Activated CD4-positive, alpha-beta memory T cell treated with anti-CD3 and anti-CD28 coated beads for 36 hours (primary cell): ENCODE results near the gene ASTN2. TPM values are rescaled to one million over a fixed set of nuclear protein-coding genes. Genes with fewer than 3 reads are reported as not detected.
"Not testable (repeated sequence)": the region's sequence is repeated elsewhere in the genome, so short reads cannot be mapped to it uniquely, and the experiment has no call there.

ENCODE experiments used
- CTCF ChIA-PET: fragments of 350-600 bp; sonication (Branson Sonifier 250); formaldehyde crosslinking; loops from one replicate; lab custom pipeline; 2021; ENCODE audit warnings: antibody characterized with exemption, inconsistent platforms; lab: Charles Lee
- POLR2A ChIA-PET: fragments of 350-600 bp; sonication (Branson Sonifier 250); formaldehyde crosslinking; loops from one replicate; lab custom pipeline; 2021; ENCODE audit warnings: antibody characterized with exemption; lab: Charles Lee
- DNase-seq: peaks from one replicate; pipeline ENCODE4 v3.0.0-alpha.2; 2020
- H3K27ac Mint-ChIP-seq: one replicate; pipeline ENCODE4 v1.8.0; 2021; ENCODE audit warnings: mixed read lengths
- H3K27me3 Mint-ChIP-seq: one replicate; pipeline ENCODE4 v1.8.0; 2021; ENCODE audit warnings: mixed read lengths
- H3K36me3 Mint-ChIP-seq: one replicate; pipeline ENCODE4 v1.8.0; 2021; ENCODE audit warnings: mixed read lengths
- H3K4me1 Mint-ChIP-seq: one replicate; pipeline ENCODE4 v1.8.0; 2021; ENCODE audit warnings: low read depth, mixed read lengths
- H3K4me3 Mint-ChIP-seq: one replicate; pipeline ENCODE4 v1.8.0; 2021; ENCODE audit warnings: mild to moderate bottlenecking, mixed read lengths
- H3K9me3 Mint-ChIP-seq: one replicate; pipeline ENCODE4 v1.8.0; 2021; ENCODE audit warnings: mixed read lengths
- intact Hi-C: fragments of 100-400 bp; cut with micrococcal nuclease; formaldehyde crosslinking; loops from one replicate; pipeline ENCODE4 v1.15.1; 2023
- total RNA-seq, 2 experiments: library from RNA; stranded (reverse); gene quantifications; one replicate each; pipeline ENCODE4 v1.2.3, GENCODE V29; 2021

ASTN2 gene
- total RNA-seq, 2 experiments from 2014 or later, result 3.3 to 3.4 TPM

DNA sequence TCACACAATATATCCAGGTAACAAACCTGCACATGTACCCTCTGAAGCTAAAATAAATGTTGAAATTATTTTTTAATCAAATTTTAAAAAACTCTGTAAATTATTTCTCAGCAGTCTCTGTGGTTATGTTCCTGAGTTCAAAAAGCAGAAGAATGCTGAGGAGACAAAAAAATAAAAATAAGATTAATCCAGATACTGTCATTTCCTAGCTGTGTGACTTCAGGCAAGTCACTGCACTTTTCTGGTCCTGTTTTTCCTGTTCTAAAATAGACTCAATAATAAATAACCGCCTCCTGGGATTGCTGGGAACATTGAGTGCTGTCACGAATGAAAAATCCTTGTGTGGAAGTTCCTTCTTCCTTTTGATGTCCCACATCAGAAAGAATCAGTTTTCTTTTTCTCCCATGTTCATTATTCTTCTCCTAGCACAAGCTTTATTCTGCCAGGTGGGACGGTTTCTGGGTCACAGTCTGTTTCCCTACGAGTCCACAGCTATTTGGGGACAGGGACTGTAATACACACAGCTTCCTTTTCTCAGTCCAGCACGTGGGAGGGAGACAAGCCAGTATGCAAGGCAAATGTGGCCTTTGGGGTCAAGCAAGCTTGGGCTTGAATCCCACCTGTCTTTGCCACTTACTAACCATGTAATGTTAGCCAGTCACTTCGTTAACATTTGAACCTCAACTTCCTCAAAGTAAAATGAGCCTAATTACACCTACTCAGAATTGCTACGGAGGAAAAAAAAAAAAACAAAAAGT, 570.8 kb downstream of the ASTN2 start:
- ChIA-PET POLR2A (no interaction called here), CTCF (no interaction called here)
- Mint-ChIP-seq H3K4me1 (no peaks in the 10 kb centered on the region), H3K27ac (no peak overlapping the region), H3K4me3 (no peak overlapping the region), H3K9me3 (no peaks in the 10 kb centered on the region), H3K36me3 (no peaks in the 10 kb centered on the region), H3K27me3 (no peaks in the 10 kb centered on the region)
- intact Hi-C loops, result no loop called here
- no peak for DNase-seq

DNA sequence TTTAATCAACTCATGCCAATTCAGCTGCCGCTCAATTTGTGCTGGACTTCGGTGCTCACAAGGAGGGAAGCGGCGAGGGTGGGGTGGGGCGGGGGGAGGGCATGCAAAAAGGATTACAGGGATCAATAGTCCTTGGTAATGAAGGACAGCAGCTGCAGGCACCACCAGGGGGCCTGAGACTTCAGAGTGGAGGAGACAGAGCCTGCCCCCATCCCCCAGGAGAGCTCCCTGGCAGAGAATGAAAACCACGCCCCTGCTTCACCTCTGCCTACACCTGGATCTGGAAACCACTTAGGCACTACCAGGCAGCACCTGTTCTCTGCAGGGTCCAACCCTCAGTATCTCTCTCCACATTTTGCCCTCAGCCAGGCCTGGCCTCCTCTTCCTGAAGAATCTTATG, 572.2 kb downstream of the ASTN2 start:
- Mint-ChIP-seq H3K36me3 (no peaks in the 10 kb centered on the region), H3K27me3 (no peaks in the 10 kb centered on the region), H3K4me1 (no peaks in the 10 kb centered on the region), H3K9me3 (no peaks in the 10 kb centered on the region), H3K27ac (no peak overlapping the region), H3K4me3 (no peak overlapping the region)
- intact Hi-C loops, result no loop called here
- ChIA-PET CTCF (interaction anchor here (0.6 kb wide), 1 partner anchor 48 kb away, joined by 3 read pairs; no protein-coding TSS in a partner anchor), POLR2A (no interaction called here)
- DNase-seq, result no peak

DNA sequence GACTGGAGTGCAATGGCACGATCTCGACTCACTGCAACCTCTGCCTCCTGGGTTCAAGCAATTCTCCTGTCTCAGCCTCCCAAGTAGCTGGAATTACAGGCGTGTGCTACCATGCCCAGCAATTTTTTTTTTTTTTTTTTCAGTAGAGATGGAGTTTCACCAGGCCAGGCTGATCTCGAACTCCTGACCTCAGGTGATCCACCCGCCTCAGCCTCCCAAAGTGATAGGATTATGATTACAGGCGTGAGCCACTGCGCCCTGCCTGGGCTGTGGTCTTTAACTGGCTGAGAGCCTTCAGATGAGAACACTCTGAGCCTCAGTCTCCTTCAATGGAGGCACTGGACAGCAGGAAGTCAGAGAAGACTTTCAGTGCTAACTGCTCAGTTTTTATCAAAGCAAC, 576.4 kb downstream of the ASTN2 start:
- CTCF ChIA-PET, H3K27ac Mint-ChIP-seq, H3K4me1 Mint-ChIP-seq, H3K4me3 Mint-ChIP-seq, H3K9me3 Mint-ChIP-seq, intact Hi-C loops, H3K27me3 Mint-ChIP-seq, DNase-seq, H3K36me3 Mint-ChIP-seq: not testable (repeated sequence)
- POLR2A ChIA-PET, result interaction anchor here (0.6 kb wide), 1 partner anchor 359 kb away, joined by 4 read pairs; no protein-coding TSS in a partner anchor

DNA sequence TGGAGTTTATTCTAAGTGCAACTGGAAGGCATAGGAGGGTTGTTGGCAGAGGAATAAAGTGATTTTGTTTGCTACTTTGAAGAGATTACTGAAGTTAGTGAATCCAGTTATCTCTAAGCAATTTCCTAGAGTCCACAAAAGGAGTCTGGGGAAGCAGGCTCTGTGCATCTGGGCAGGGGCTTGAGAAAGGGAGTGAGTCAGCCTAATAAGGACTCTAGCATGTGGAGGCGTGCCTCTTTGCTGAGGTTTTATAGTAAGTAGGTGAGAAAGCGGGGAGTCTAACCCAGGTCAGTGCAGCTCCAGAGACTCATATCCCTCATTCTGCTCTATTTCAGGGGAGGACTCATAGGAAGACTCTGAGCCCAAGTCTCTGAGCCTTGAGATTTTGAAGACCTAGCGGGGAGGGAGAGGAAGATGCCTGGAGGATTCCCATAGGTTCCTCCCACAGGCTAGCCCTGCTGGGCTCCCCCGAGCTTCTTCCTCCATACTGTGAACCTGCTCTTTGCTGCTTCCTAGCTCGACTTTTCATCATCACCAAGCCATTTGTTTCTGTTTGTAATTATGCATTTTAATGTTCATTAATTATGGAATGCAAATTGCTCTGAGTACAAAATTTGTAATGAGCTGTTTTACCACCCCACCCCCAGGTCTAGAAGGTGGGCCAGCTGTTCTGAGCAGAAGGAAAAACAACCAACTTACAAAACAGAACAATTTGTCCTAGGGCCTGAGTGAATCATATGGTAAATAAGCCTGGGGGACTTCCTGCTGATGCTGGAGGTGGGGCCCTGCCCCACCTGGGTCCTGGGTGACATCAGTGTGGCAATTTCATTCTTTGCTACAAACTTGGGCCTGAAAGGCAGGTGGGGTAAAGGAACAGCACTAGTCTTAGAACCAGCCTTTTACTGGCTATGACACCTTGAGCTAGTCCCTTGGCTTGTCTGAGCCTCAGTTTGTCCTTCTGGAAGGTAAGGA, 577.6 kb downstream of the ASTN2 start:
- Mint-ChIP-seq H3K27ac (no peak overlapping the region), H3K27me3 (peaks cover 8% of the 10 kb centered on the region), H3K4me3 (no peak overlapping the region), H3K4me1 (no peaks in the 10 kb centered on the region), H3K36me3 (no peaks in the 10 kb centered on the region), H3K9me3 (no peaks in the 10 kb centered on the region)
- ChIA-PET CTCF (no interaction called here), POLR2A (interaction anchor here (0.7 kb wide), 1 partner anchor 1755 kb away, joined by 3 read pairs; no protein-coding TSS in a partner anchor)
- intact Hi-C loops, result no loop called here
- DNase-seq, result no peak

DNA sequence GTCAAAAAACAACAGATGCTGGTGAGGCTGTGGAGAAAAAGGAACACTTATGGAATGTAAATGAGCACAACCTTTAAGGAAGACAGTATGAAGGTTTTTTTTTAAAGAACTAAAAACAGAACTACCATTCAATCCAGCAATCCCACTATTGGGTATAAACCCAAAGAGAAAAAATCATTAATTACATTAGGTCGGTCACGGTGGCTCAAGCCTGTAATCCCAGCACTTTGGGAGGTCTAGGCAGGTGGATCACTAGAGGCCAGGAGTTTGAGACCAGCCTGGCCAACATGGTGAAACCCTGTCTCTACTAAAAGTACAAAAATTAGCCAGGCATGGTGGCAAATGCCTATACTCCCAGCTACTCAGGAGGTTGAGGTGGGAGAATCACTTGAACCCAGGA, 584.5 kb downstream of the ASTN2 start:
- intact Hi-C loops, H3K27ac Mint-ChIP-seq, H3K27me3 Mint-ChIP-seq, DNase-seq, H3K4me1 Mint-ChIP-seq, CTCF ChIA-PET, H3K4me3 Mint-ChIP-seq, POLR2A ChIA-PET, H3K9me3 Mint-ChIP-seq, H3K36me3 Mint-ChIP-seq: not testable (repeated sequence)

DNA sequence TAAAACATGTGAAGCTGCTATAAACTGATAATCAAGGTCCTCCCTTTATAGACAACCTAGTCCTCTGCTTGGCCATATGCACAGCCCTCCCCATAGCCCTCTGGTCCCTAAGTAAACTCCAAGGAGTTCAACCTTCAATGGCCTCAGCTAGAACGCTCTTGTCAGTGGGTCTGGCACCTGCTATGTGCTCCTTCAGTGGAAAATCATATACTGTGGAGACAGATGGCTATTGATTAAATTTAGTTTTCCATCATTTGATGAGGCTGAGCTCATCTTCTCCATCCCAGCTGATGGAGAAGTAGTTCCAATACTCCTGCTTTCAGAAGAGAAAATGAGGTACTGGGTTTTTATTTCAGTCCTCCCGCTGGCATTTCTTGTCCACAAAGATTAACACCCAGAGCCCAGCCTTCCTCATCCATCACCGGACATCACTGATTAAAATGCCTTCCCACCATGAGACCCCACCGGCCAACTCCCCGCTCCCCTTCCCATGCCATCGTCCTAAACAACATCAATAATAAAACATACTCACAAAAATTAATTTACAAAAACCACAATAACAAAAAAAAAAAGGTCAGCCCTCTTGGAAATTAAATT, 593.1 kb downstream of the ASTN2 start:
- Mint-ChIP-seq H3K4me3 (no peak overlapping the region), H3K4me1 (no peaks in the 10 kb centered on the region), H3K9me3 (no peaks in the 10 kb centered on the region), H3K36me3 (no peaks in the 10 kb centered on the region), H3K27me3 (no peaks in the 10 kb centered on the region), H3K27ac (no peak overlapping the region)
- ChIA-PET POLR2A (no interaction called here), CTCF (no interaction called here)
- no peak for DNase-seq
- intact Hi-C loops, result no loop called here

DNA sequence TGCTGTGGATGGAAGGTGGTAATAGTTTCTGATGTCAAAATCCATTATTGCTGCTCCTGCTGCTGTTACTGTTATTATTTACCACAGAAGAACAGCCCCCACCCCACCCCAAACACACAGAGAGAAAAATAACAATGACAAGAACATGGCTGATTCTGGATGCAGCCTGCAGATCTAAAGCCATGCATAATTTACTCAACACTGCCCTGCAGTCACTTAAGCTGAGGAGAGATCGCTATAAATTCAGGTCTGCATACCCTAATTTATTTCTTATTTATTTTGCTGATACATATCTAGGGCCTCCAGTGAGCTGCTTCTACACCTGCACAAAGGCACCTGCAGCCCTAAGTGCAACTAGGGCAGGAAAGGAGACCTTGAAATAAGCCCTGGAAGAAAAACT, 595.7 kb downstream of the ASTN2 start:
- no peaks in the 10 kb centered on the region for H3K4me1 Mint-ChIP-seq
- no peak overlapping the region for H3K4me3 Mint-ChIP-seq
- no peaks in the 10 kb centered on the region for H3K36me3 Mint-ChIP-seq
- ChIA-PET CTCF (no interaction called here), POLR2A (no interaction called here)
- intact Hi-C loops, result no loop called here
- no peaks in the 10 kb centered on the region for H3K9me3 Mint-ChIP-seq
- no peaks in the 10 kb centered on the region for H3K27me3 Mint-ChIP-seq
- no peak for DNase-seq
- no peak overlapping the region for H3K27ac Mint-ChIP-seq

DNA sequence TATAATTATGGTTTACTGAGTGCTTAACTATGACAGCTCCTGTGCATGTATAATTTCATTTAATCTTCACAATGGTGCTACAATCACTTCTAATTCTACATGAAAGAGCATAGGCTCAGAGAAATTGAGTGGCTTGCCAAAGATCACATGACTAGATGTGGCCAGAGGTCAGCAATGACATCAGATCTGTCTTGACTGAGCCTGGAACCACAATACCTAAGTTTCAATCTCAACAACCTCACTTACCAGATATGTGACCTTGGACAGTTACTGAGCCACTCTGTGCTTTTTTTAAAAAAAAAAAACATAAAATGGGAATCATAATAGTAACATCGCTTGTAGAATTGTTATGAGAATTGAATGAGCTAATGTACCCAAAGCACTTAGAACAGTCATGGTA, 597.1 kb downstream of the ASTN2 start:
- Mint-ChIP-seq H3K27ac (no peak overlapping the region), H3K4me3 (no peak overlapping the region), H3K4me1 (no peaks in the 10 kb centered on the region), H3K36me3 (no peaks in the 10 kb centered on the region), H3K9me3 (no peaks in the 10 kb centered on the region), H3K27me3 (peaks cover 2% of the 10 kb centered on the region)
- no peak for DNase-seq
- POLR2A ChIA-PET, result no interaction called here
- CTCF ChIA-PET, result no interaction called here
- intact Hi-C loops, result no loop called here

DNA sequence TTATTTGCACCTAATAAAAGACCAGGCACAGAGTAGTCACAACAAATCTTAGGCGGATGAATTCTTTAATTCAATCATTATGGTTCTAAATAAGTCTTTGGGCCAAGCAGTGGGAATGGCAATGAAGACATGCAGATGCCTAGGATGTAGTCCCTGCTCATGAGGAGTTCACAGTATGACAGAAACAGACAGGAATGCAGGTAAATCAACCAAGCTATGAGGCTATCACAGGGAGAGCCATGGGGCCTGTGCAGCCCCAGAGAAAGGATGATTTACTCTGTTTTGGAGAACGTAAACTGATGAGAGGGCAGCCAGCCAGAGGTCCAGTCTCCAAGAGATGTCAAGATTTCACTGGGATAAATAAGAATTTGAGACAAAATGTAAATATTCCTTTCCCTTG, 598.4 kb downstream of the ASTN2 start:
- H3K27ac Mint-ChIP-seq, result no peak overlapping the region

DNA sequence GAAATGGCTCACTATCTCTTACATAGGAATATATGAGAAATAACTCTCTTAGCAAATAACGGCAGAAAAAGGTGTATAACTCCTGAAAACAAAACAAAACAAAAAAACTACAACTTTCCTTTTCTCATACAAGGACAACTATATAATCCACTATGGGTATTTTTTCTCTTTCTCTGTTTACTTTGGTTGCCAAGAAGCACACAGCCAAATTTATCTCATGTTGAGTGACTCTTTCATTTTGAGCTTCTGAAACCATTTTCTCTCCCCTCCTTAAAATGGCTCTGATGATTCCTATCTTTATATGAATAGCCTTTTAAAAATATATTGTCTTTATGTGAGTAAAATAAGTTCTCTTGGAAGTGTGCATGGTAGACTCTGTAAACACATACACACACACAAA, 599.0 kb downstream of the ASTN2 start:
- H3K4me1 Mint-ChIP-seq, result no peaks in the 10 kb centered on the region
- no peaks in the 10 kb centered on the region for H3K36me3 Mint-ChIP-seq
- H3K9me3 Mint-ChIP-seq, result no peaks in the 10 kb centered on the region
- H3K27ac Mint-ChIP-seq, result no peak overlapping the region
- CTCF ChIA-PET, result no interaction called here
- intact Hi-C loops, result no loop called here
- H3K4me3 Mint-ChIP-seq, result no peak overlapping the region
- H3K27me3 Mint-ChIP-seq, result peaks cover 2% of the 10 kb centered on the region
- POLR2A ChIA-PET, result no interaction called here
- no peak for DNase-seq

More for the DNA sequence above, 598.4 kb downstream of the ASTN2 start:
- Mint-ChIP-seq H3K36me3 (no peaks in the 10 kb centered on the region), H3K4me1 (no peaks in the 10 kb centered on the region), H3K27me3 (peaks cover 2% of the 10 kb centered on the region), H3K4me3 (no peak overlapping the region), H3K9me3 (no peaks in the 10 kb centered on the region)
- no peak for DNase-seq
- POLR2A ChIA-PET, result no interaction called here
- intact Hi-C loops, result no loop called here
- CTCF ChIA-PET, result no interaction called here

DNA sequence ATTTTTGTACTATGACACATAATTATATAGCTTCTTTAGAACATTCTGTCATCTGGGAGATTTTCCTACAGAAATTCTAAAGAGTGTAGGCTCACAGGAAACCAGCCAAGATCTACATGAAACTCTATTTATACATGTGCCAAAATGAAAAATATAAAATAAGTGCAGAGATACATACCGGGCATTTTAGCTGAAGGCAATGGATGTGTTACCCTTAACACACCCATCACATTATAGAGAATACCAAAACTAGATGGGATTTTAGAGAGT, 601.9 kb downstream of the ASTN2 start:
- Mint-ChIP-seq H3K4me3 (no peak overlapping the region), H3K9me3 (no peaks in the 10 kb centered on the region), H3K27ac (no peak overlapping the region), H3K27me3 (peaks cover 2% of the 10 kb centered on the region), H3K36me3 (no peaks in the 10 kb centered on the region), H3K4me1 (no peaks in the 10 kb centered on the region)
- DNase-seq, result no peak
- ChIA-PET CTCF (no interaction called here), POLR2A (no interaction called here)
- intact Hi-C loops, result no loop called here

DNA sequence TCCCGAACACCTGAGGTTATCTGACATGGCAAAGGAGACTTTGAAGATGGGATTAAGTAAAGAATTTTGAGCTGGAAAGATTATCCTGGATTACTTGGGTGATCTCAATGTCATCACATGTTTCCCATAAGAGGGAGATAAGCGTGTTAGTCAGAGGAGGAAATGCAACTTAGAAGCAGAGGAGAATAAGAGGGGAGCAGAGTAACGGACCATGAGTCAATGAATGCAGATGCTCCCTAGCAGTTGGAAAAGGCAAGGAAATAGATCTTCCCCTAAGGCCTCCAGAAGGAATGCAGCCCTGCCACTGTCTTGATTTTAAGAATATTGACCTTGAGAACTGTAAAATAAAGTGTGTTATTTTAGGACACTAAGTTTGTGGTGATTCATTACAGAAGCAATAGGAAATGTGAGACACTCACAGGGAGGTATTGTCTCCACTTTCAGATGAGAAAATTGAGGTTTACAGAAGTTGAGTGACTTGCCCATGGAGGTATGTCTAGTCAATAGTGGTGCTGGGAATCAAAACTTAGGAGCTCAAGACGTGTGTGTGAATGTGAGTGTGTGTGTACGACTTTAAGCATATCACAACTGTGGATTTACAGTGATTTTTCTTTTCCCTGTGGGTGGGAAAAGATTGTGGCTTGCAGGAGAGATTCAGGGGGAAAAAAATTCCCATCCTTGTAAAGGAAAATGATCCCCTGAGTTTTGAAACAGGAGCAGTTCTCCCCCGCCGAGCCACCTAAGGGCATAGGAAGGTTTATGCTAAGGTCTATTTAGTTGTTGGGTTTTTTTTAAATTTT, 602.4 kb downstream of the ASTN2 start:
- no peak overlapping the region for H3K4me3 Mint-ChIP-seq
- no peak for DNase-seq
- no peaks in the 10 kb centered on the region for H3K36me3 Mint-ChIP-seq
- CTCF ChIA-PET, result no interaction called here
- peaks cover 2% of the 10 kb centered on the region for H3K27me3 Mint-ChIP-seq
- no peaks in the 10 kb centered on the region for H3K4me1 Mint-ChIP-seq
- intact Hi-C loops, result no loop called here
- no peak overlapping the region for H3K27ac Mint-ChIP-seq
- no peaks in the 10 kb centered on the region for H3K9me3 Mint-ChIP-seq
- POLR2A ChIA-PET, result no interaction called here
